HCT116 (cell line): ENCODE results near the gene TMEM184B. TPM values are rescaled to one million over a fixed set of nuclear protein-coding genes. Genes with fewer than 3 reads are reported as not detected.
"Not testable (repeated sequence)": the region's sequence is repeated elsewhere in the genome, so short reads cannot be mapped to it uniquely, and the experiment has no call there.

Experiments
- ATAC-seq: fragments of 200-7000 bp; cut with Tn5 transposase; 2 replicates; pipeline ENCODE4 v1.9.1; 2020; ENCODE audit warnings: mild to moderate bottlenecking, moderate library complexity
- BruUV-seq: library from RNA; stranded (reverse); fragments of 400-500 nt; replicated peaks from 2 replicates; lab custom pipeline; 2021; lab: Mats Ljungman, UMichigan
- CTCF ChIA-PET: fragments of 300-600 bp; sonication (Branson Sonifier 250); formaldehyde crosslinking; loops from one replicate; lab custom pipeline; 2021; ENCODE audit warnings: antibody characterized with exemption; lab: Charles Lee
- POLR2A ChIA-PET: fragments of 300-600, 350-600 bp; sonication (Branson Sonifier 250); formaldehyde crosslinking; loops from one replicate; lab custom pipeline; 2021; ENCODE audit warnings: antibody characterized with exemption; lab: Charles Lee
- RAD21 ChIA-PET, 2 experiments: fragments of 300-600 bp; sonication (Branson Sonifier 250); formaldehyde crosslinking; loops; one replicate each; lab custom pipeline; 2023; ENCODE audit warnings: low total read pairs in 2 of 2; ENCODE audit not compliant: uncharacterized antibody in 2 of 2, unreplicated experiment in 2 of 2, low non-redundant PET in 1 of 2; lab: Charles Lee
- DNase-seq: peaks from one replicate; pipeline ENCODE4 v3.0.0-alpha.2; 2010; ENCODE audit warnings: low read depth, low spot score
- H2AFZ ChIP-seq: fragments of 200-600 bp; shearing (Covaris generic), sonication (generic); 2 replicates; pipeline ENCODE4 v1.6.1; 2017; ENCODE audit warnings: low read depth, mixed run types, mixed read lengths, antibody characterized with exemption, low read length; ENCODE audit not compliant: poor library complexity, severe bottlenecking
- H3K27ac ChIP-seq: 2 replicates; pipeline ENCODE4 v1.5.1; 2012; ENCODE audit warnings: low read depth, low read length
- H3K27me3 ChIP-seq: fragments of 200-600 bp; sonication (generic); 2 replicates; pipeline ENCODE4 v1.6.1; 2016; ENCODE audit warnings: mixed run types, low read length, mixed read lengths; ENCODE audit not compliant: insufficient read depth
- H3K36me3 ChIP-seq, 2 experiments: fragments of 200-500 bp in 1 of 2; fragments of 200-600 bp in 1 of 2; sonication (Bioruptor generic) in 1 of 2; sonication (generic) in 1 of 2; 2 replicates each; pipeline versions ENCODE4 v1.5.1 to v1.6.1; 2014 to 2016; ENCODE audit warnings: low read length in 2 of 2, inconsistent platforms in 1 of 2, mixed read lengths in 1 of 2, mixed run types in 1 of 2; ENCODE audit not compliant: insufficient read depth in 2 of 2, control insufficient read depth in 1 of 2
- H3K4me1 ChIP-seq, 2 experiments: fragments of 200-600 bp in 1 of 2; sonication (generic) in 1 of 2; 2 replicates each; pipeline versions ENCODE4 v1.5.1 to v1.6.1; 2012 to 2017; ENCODE audit warnings: low read length in 2 of 2, inconsistent platforms in 1 of 2, mild to moderate bottlenecking in 1 of 2, mixed read lengths in 1 of 2, mixed run types in 1 of 2, moderate library complexity in 1 of 2; ENCODE audit not compliant: insufficient read depth in 2 of 2, control insufficient read depth in 1 of 2
- H3K4me2 ChIP-seq: fragments of 200-600 bp; sonication (generic); 2 replicates; pipeline ENCODE4 v1.6.1; 2017; ENCODE audit warnings: mixed run types, low read length, mixed read lengths
- H3K4me3 ChIP-seq, 2 experiments: fragments of 200-600 bp in 1 of 2; sonication (generic) in 1 of 2; replicated peaks in 1 of 2; 2 replicates each; pipeline ENCODE4 v1.5.1; 2011 to 2016; ENCODE audit warnings: low read length in 2 of 2, control low read depth in 1 of 2, low read depth in 1 of 2, mild to moderate bottlenecking in 1 of 2, mixed read lengths in 1 of 2, mixed run types in 1 of 2
- H3K79me2 ChIP-seq: fragments of 200-600 bp; sonication (generic); 2 replicates; pipeline ENCODE4 v1.6.1; 2017; ENCODE audit warnings: mild to moderate bottlenecking, mixed run types, low read length, moderate library complexity, mixed read lengths; ENCODE audit not compliant: insufficient read depth
- H3K9ac ChIP-seq: fragments of 200-600 bp; sonication (generic); 2 replicates; pipeline ENCODE4 v1.6.1; 2016; ENCODE audit warnings: low read length, mixed read lengths
- H3K9me2 ChIP-seq: fragments of 200-600 bp; sonication (generic), shearing (Covaris generic); 2 replicates; pipeline ENCODE4 v1.6.1; 2017; ENCODE audit warnings: mixed run types, mild to moderate bottlenecking, moderate library complexity; ENCODE audit not compliant: insufficient read depth
- H3K9me3 ChIP-seq, 2 experiments: fragments of 200-500 bp in 1 of 2; fragments of 200-600 bp in 1 of 2; sonication (Bioruptor generic) in 1 of 2; sonication (generic) in 1 of 2; 2 replicates each; pipeline ENCODE4 v1.6.1; 2014 to 2017; ENCODE audit warnings: low read length in 2 of 2, mixed read lengths in 2 of 2, inconsistent platforms in 1 of 2, low read depth in 1 of 2, mild to moderate bottlenecking in 1 of 2, mixed run types in 1 of 2, moderate library complexity in 1 of 2; ENCODE audit not compliant: control insufficient read depth in 1 of 2, insufficient read depth in 1 of 2
- H4K20me1 ChIP-seq: fragments of 200-600 bp; sonication (generic), shearing (Covaris generic); 2 replicates; pipeline ENCODE4 v1.6.1; 2017; ENCODE audit warnings: mixed run types, mild to moderate bottlenecking, moderate library complexity; ENCODE audit not compliant: insufficient read depth
- TCF7L2 ChIP-seq: IDR thresholded peaks from 2 replicates; pipeline ENCODE4 v1.7.0; 2011; ENCODE audit warnings: borderline replicate concordance, inconsistent platforms; ENCODE audit not compliant: insufficient read depth, insufficient read length; ENCODE audit errors: extremely low read depth
- intact Hi-C: fragments of 100-400 bp; cut with micrococcal nuclease; formaldehyde crosslinking; loops from 2 replicates; pipeline ENCODE4 v1.10.0; 2022
- total RNA-seq: library from RNA; stranded (reverse); gene quantifications from one replicate; pipeline ENCODE4 v1.2.1, GENCODE V29; 2021; ENCODE audit not compliant: unreplicated experiment
- TF ChIP-seq, protein P1 (sequence below): IDR thresholded peaks from 2 replicates; pipeline ENCODE4 v1.6.1; 2012

TMEM184B gene
- total RNA-seq, 1 experiment from 2014 or later, result 66.0 TPM

- ChIA-PET RAD21 (no interaction called here), POLR2A (interaction anchor here (1.0 kb wide), 1 partner anchor 21 kb away, joined by 3 read pairs; the partner anchor contains the start of gene MAFF)
- no peak overlapping the region for H2AFZ ChIP-seq
These were observed 91.9 kb downstream of the TMEM184B start for GRCh38 chr22:38180841-38181452.

GRCh38 chr22:38178605-38178937 is 94.2 kb downstream of the TMEM184B start:
- RAD21 ChIA-PET, DNase-seq, H3K36me3 ChIP-seq, H3K9me3 ChIP-seq, H4K20me1 ChIP-seq, H3K79me2 ChIP-seq, H3K9me2 ChIP-seq, H3K27me3 ChIP-seq, BruUV-seq, POLR2A ChIA-PET, ATAC-seq, intact Hi-C loops, H2AFZ ChIP-seq: not testable (repeated sequence)
- Histone ChIP-seq H3K4me1 (peaks cover 52 to 59% of the 10 kb centered on the region in 2 experiments), H3K27ac (peak overlapping the region; percentile 97), H3K9ac (peak overlapping the region; percentile 55), H3K4me2 (peak overlapping the region; percentile 96), H3K4me3 (peak overlapping the region in 1 of 2 experiments; percentile 45; a peak in 2 of 4 replicates)
- CTCF ChIA-PET, result interaction anchor here (0.8 kb wide), 1 partner anchor 64 kb away, joined by 4 read pairs; no protein-coding TSS in a partner anchor

More at GRCh38 chr22:38180841-38181452, 91.9 kb downstream of the TMEM184B start:
- peak overlapping the region; percentile 96 for H3K4me2 ChIP-seq
- TF ChIP-seq, protein P1, sequence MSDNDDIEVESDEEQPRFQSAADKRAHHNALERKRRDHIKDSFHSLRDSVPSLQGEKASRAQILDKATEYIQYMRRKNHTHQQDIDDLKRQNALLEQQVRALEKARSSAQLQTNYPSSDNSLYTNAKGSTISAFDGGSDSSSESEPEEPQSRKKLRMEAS, result peak; percentile 67
- no peak for TF ChIP-seq TCF7L2
- peaks cover 6% of the 10 kb centered on the region for H3K79me2 ChIP-seq
- CTCF ChIA-PET, result no interaction called here
- peak overlapping the region; percentile 97 for H3K27ac ChIP-seq
- H3K4me1 ChIP-seq, result peaks cover 52 to 59% of the 10 kb centered on the region in 2 experiments
- intact Hi-C loops, result no loop called here
- no peaks in the 10 kb centered on the region for H3K9me3 ChIP-seq
- no peaks in the 10 kb centered on the region for H3K36me3 ChIP-seq
- peak overlapping the region; percentile 87 for H3K9ac ChIP-seq
- DNase-seq (no peak), ATAC-seq (0 out of 2 replicates have a peak, but pooled peaks have one; percentile 7)
- H3K27me3 ChIP-seq, result no peaks in the 10 kb centered on the region
- peak overlapping the region; percentile 73 to 84 for H3K4me3 ChIP-seq
- no peaks in the 10 kb centered on the region for H4K20me1 ChIP-seq
- no peaks in the 10 kb centered on the region for H3K9me2 ChIP-seq
- BruUV-seq, result TSS peak; percentile 67
